Lung microvascular endothelial cell (primary cell): ENCODE measurements around the gene POLE3. TPM values are rescaled to one million over a fixed set of nuclear protein-coding genes. Genes with fewer than 3 reads are reported as not detected.
"Not testable (repeated sequence)": the region's sequence is repeated elsewhere in the genome, so short reads cannot be mapped to it uniquely, and the experiment has no call there.

Experiments
- DNase-seq, 2 donors: peaks; one replicate each; pipeline versions ENCODE4 v3.0.0 to v3.0.0-alpha.2; 2010; ENCODE audit warnings: low read depth in 2 of 2
- total RNA-seq: library from RNA; depleted of rRNA; stranded (reverse); fragments of >200 nt; gene quantifications from 2 replicates; pipeline ENCODE4 v1.2.1, GENCODE V29; 2014

The POLE3 gene
- total RNA-seq, 1 donor from 2014 or later: 33.9 TPM

DNA sequence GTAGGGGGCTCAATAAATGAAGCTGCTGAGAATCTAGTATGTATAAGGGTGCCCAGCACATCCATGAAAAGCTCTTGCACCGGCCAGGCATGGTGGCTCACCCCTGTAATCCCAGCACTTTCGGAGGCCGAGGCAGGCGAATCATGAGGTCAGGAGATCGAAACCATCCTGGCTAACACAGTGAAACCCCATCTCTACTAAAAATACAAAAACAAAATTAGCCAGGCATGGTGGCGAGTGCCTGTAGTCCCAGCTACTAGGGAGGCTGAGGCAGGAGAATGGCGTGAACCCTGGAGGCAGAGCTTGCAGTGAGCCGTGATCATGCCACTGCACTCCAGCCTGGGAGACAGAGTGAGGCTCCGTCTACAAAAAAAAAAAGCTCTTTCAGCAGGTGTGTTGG, 4.1 kb downstream of the POLE3 start:
- DNase-seq: not testable (repeated sequence)

DNA sequence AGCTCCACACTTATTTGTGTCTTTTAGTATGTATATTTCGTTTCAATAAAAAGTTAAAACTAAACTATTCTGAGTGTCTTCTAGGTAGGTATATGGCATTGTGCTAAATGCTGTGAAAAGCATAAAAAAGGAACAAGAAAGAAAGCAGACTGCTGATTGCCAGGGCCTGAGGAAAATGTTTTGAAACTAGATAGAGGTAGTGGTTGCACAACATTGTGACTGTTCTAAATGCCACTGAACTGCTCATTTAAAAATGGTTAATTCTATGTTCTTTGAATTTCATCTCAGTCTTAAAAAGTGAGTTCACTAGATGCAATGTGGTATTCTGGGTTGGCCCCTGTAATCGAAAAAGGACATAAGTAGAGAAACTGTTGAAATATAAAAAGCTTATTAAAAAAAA, 6.8 kb downstream of the POLE3 start:
- no peak for DNase-seq

DNA sequence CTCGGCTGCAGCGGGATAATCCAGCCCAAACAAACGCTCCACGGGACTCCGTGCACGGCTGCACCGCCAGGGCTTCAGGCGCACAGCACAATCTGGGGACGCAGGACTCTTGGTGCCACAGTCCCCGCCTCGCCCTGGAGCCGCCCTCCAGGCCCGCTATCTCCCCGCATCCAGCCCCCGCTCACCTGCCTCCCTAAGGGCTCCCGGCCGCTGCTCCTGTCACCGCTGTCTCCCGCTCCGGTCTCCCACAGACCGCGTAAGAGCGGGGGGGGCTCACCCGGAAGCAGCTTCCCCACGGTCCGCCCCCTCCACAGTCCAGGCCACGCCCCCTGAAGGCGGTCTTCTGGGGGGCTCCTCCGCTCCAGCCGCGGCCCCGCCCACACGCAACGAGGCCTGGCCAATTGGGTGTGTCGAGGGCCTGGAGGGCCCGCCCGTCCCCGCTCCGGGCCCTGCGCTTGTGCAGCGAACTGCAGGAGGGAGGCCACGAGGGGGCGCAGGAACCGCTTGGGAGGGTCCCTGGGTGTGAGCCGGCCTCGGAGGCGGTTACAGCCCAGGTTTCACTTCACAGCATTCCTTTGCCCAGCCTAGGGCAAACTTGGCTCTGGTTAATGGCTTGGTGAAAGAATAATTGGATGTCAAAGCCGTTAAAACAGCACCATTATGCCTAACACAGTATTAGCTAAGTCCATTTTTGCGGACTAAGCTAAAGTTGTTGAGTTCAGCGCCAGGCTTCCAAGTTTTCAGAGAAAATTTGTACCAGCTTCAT, 9.3 kb downstream of the POLE3 start, which contains the start of gene ALAD:
ALAD (minus strand) TSS at position 258 of the 766 bp plus-strand sequence. CDS start 7,725 bp downstream, outside the sequence.
- peak; percentile 99 for DNase-seq

DNA sequence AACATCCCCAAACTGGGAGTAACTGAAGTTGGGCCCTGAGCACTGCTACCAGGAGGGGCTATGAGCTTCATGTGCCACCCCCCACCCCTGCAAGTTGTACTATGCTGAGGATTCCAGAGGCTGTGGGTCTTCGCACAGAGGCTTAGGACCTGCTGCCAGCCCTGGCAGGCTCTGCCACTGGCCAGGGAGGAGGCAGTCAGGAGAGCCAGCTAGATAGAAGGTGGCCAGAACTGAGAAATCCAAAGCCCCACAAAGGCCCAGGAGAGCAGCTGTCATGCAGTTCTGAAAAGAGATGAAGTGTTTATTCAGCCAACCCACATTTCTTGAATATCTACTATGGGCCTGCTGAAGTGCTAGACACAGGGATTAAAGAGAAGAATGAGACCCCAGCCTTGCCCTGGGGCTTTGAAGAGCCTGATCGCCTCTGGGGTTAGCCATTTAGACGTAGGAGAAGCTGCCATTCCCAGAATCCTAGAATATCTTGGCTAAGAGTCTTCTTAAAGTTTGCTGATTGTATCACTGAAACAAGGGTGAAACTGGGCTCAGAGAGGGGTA, 10.8 kb downstream of the POLE3 start:
- no peak for DNase-seq

DNA sequence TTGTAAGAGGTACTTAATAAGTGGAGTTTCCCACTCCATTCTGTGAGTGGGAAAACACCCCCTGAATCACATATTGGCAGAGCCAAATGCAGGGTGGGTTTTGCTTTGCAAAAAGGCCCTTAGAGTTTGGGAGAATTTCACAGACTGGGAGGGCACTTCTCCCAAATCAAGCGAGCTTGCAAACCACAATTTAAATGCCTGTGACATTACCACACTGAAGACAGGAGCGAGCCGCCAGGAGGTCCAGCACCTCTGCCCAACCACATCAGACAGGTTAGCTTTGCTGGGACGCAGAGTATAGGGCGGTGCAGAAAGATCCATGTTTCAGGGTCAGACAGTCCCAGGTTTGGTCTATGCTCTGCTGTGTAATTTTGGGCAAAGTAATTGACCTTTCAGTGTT, 11.7 kb downstream of the POLE3 start:
- no peak for DNase-seq

DNA sequence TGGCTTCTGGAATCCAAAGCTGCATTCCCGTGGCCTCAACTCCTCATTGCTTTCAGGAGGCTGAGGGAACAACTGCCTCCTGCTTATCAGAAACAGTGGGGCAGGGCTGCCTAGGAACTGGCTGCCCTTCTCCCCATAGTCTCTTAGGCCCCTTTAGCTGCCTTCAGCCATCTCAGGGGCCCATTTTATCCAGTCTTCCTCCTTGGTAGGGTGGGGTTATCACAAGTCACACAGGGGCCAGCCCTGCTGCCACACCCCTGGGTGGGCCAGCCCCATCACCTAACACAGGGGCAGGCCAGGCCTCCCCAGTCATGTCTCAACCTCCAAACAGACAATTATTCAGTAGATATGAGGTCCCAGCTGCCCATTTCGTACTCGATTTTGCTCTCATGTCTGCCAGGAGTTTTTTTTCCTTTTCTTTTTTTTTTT, 13.3 kb downstream of the POLE3 start:
- no peak for DNase-seq

DNA sequence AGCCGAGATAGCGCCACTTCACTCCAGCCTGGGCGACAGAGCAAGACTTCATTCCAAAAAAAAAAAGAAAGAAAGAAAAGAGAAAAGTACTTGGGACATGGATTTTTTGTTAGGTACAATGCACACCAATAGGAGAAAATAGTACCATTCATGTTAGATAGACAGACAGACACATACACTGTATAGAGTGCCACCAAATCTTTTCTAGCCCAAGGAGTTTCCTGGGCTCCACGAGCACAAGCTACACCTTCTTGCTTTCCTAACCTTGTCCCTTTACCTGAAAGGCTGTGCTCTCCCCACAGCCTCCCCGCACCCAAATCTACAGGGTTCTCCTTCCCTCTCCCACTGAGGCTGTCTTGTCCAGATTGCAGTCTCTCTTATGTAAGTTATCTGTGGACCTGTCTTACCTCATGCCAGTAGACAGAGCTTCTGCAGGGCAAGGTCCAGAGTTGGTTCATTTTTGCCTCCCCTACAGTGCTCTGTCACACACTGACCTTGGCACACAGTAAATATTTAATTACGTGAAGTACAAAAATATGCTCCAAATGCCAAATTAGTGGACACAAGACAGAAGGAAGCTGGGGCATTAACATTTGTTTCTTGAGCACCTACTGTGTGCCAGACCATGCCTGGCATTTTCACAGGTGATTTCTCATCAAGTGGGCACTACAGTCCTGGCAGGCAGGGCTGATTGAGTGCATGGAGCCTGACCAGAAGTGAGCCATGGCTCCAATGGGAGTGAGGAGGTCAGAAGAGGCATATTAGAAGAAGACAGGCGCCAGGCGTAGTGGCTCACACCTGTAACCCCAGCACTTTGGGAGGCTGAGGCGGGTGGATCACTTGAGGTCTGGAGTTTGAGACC, 15.2 kb downstream of the POLE3 start:
- no peak for DNase-seq

DNA sequence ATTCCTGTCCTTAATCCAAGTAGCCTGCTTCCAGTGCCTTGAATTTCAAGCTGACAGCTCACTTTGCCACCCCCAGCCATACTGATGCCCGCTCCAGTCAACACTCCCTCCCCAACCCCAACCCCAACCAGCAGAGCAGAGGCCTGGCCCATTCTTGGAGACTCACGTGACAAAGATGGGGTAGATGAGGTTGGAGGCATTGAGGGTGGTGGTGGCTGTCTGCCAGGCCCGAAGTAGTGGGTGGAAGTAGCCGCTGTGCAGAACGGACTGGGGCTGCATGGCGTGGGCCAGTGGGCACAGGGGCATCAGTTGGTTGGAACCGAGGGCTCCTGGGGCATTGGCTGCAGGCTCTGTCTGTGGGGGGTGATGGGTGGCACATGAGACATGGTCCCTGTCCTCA, 17.2 kb downstream of the POLE3 start:
- no peak for DNase-seq

DNA sequence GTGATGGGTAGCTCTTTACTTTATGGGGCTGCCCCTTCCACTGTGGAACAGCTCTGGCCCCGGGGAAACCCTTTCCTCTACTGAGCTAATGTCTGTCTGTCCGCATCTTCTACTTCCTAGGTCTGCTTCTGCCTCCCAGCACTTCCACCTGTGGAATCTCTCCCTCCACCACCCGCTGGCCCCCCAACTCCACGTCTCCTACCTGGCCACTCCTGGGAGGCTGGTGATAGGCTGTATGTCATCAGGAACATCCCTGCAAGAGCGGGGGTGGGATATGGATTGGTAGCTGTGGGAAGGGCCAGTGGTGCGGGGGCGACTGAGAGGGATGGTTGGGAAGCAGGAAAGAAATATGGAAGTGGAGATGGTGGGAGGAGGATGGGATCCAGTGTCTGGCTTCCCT, 18.6 kb downstream of the POLE3 start:
- DNase-seq: no peak

DNA sequence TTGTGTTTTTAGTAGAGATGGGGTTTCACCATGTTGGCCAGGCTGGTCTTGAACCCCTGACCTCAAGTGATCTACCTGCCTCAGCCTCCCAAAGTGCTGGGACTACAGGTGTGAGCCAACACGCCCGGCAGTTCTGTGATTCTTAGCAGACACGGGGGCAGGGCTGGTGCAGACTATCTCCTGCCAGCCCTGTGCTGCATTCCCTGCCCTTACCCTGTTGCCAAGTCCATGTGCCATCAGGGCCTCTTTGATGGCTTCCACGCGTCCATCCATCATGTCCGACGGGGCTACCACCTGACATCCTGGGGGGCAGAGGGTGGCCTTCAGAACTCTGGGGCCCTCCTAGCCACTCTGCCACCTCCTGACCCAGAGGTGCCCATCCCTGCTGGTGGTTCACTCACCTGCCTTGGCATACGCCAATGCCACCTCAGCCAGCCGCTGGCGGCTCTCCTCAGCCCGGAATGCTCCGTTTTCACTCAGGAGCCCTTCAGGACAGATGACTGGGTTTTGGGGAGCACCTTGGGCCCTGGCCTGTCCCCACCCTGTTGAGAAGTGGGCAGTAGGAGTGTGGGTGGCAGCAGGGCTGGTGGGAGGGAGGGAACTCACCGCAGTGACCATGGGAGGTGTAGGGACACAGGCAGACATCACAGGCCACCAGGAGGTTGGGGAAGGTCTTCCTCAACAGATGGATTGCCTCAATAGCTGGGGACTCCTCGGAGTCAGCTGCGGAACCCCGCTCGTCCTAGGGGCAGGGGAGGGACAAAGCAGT, 20.1 kb downstream of the POLE3 start:
- no peak for DNase-seq

DNA sequence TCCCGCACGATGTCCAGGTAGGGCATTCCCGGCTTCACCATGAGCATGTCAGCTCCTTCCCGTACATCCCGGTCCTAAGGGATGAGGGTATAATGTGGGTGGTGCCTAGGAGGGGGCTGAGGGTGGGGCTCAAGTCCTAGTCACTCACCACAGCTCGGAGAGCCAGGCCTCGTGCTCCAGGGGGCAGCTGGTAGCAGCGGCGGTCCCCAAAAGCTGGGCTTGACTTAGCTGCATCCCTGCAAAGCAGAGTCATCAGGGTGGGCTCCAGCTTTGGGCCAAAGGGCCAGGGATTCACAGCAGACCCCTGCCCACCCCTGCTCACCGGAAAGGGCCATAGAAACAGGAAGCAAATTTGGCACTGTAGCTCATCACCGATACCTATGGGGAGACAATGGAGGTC, 21.0 kb downstream of the POLE3 start:
- DNase-seq: no peak

DNA sequence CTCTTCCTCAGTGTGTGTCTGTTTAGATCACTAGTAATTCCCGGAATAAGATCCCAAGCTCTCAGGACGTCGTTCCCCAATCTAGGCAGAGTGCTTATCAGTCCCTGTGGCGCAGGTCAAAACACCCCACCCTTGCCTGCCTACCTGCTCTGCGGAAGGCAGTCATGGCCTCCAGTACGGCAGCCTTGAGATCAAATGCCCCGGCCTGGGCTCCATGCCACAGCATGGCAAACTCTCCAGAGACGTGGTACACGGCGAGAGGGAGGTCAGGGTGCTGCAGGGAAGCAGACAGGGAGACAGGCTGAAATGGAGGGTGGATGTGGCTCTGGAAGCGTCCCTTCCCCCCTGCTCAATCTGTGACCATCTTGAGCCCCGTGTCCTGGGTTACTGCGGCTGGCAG, 21.6 kb downstream of the POLE3 start:
- no peak for DNase-seq

DNA sequence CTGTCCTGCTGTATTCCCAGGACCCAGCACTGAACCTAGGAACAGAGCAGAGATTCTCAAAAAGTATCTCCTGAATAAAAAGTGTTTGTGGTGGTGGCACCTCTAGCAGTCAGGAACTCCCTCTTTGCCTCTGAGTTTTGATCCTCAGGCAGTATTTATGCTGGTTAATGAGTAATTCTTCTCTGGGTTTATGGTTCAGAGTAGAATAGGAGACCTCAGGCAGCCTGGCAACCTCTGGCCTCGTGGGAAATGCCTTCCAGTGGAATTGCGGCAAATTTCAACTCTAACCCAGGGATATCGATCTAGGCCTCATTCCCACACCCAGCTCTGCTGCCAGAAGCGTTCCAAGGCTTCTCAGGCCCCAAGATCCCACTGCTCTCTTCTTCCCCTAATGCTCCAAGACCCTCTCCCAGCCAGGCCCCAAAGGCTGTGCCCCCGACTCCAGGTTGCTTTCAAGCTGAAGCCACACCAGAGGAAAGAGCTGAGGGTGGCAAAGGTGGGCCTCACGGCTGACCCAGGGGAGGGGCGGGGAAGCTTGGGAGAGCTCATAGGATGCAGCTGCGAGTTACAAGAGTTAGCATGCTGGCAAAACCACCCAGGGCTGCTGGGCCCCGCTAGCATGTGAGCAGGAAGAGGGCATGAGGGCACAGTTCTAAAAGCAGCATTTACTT, 22.8 kb downstream of the POLE3 start:
- DNase-seq: no peak

DNA sequence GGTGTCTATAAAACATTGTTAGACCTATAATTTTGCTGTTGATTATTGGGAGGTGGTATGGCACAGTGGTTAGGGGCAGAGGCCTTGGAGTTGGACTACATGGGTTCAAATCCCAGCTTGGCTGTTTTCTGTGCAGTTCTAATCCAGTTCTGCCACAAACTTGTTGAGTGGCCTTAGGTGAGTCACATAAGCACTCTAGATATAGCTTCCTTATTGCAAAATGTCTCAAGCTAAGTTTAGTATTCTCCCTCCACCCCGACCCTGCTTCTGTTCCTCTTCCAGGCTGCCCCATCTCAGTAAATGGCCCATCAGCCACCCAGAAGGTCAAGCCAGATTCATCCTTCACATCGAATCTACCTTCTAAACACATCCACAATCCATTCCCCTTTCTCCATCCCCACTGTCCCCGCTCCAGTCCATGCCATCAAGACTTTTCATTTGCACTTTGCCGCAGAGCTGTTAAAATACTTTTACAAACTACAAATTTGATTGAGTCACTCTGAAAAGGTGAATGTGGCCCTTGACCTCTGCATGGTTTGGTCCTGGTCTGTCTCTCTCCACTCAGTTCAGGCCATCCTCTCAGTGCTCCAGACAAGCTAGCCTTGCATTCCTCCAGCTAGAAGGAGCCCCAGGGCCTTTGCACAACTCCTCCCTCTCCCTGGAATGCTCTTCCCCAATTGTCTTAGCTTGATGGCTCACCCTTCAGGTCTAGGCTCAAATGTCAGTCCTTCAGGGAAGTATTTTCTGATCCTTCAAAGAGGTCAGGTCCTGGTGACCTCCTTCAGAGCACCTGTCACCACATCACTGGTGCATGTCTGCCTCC, 23.7 kb downstream of the POLE3 start:
- DNase-seq: no peak

DNA sequence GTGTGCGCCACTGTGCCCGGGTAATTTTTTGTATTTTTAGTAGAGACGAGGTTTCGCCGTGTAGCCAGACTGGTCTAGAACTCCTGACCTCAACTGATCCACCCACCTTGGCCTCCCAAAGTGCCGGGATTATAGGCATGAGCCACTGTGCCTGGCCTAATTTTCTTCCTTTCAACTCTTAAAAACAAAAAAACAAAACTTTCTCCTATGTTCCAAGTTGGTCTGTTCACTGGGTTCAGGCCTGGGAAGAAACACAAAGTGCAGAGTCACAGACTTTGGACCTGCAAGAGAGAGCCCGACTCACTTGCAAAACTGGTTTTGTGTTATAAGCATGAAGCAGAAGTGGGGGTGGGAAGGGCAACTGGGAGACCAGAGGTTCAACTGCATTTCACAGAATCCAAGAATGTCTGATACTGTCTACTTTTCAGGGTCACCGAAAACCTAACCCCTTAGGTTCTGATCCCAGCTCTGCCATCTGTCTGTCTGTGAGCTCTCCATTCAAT, 28.5 kb downstream of the POLE3 start:
- no peak for DNase-seq

DNA sequence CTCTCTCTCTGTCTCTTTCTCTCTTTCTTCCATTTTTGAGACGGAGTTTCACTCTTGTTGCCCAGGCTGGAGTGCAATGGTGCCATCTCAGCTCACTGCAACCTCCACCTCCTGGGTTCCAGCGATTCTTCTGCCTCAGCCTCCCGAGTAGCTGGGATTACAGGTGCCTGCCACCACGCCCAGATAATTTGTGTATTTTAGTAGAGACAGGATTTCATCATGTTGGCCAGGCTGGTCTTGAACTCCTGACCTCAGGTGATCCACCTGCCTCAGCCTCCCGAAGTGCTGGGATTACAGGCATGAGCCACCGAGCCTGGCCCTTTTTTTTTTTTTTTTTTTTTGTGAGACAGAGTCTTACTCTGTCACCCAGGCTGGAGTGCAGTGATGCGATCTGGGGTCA, 29.0 kb downstream of the POLE3 start:
- not testable (repeated sequence) for DNase-seq

DNA sequence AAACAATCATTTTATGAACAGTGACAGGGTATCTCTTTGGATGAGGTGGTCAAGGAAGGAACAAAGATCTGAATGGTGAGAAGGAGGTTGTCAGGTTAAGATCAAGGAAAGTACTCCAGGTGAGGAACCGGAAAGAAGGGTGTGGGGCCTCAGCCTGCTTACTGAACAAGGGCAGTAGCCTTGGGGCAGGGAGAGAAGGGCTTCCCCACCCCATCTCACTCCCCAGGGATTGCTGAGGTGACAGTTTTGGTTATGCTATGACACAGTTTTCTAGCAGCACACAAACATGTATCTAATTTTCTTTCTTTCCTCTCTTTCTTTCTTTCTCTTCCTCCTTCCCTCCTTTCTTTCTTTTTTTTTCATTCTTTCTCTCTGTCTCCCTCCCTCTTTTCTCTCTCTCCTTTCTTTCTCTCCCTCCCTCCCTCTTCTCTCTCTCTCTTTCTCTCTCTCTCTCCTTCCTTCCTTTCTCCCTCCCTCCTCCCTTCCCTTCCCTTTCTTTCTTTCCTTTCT, 29.6 kb downstream of the POLE3 start:
- no peak for DNase-seq

DNA sequence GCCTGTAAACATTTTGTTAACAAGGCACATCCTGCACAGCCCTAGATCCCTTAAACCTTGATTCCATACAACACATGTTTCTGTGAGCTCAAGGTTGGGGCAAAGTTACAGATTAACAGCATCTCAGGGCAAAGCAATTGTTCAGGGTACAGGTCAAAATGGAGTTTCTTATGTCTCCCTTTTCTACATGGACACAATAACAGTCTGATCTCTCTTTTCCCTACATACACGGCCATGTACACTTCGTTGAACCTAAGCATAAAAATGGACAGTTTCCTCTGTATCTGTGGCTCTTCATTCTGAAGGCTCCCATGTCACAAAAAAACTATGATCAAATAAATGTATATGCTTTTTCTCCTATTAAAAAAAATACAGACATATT, 30.7 kb downstream of the POLE3 start:
- DNase-seq: not testable (repeated sequence)

DNA sequence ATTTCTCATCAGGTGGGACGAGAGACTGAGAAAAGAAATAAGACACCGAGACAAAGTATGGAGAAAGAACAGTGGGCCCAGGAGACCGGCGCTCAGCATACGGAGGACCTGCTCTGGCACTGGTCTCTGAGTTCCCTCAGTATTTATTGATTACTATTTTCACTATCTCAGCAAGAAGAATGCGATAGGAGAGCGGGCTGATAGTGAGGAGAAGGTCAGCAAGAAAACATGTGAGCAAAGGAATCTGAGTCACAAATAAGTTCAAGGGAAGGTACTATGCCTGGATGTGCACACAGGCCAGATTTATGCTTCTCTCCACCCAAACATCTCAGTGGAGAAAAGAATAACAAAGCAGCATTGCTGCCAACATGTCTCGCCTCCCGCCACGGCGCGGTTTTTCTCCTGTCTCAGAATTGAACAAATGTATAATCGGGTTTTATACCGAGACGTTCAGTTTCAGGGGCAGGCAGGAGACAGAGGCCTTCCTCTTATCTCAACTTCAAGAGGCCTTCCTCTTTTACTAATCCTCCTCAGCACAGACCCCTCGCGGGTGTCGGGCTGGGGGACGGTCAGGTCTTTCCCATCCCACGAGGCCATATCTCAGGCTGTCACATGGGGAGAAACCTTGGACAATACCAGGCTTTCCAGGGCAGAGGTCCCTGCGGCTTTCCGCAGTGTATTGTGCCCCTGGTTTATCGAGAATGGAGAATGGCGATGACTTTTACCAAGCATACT, 31.2 kb downstream of the POLE3 start:
- DNase-seq: not testable (repeated sequence)
